Neuron (in vitro differentiated cells): ENCODE data around the gene HARS2.
"Not testable (repeated sequence)": the region's sequence is repeated elsewhere in the genome, so short reads cannot be mapped to it uniquely, and the experiment has no call there.

Source experiments
- H2AFZ ChIP-seq: one replicate; pipeline ENCODE4 v1.6.1; 2013; ENCODE audit warnings: low read depth, mild to moderate bottlenecking, inconsistent platforms, low read length, moderate library complexity
- H3K27me3 ChIP-seq: one replicate; pipeline ENCODE4 v1.6.1; 2013; ENCODE audit warnings: low read length; ENCODE audit not compliant: insufficient read depth
- H3K36me3 ChIP-seq: one replicate; pipeline ENCODE4 v1.6.1; 2013; ENCODE audit warnings: low read length; ENCODE audit not compliant: insufficient read depth
- H3K4me1 ChIP-seq: one replicate; pipeline ENCODE4 v1.6.1; 2013; ENCODE audit warnings: low read length; ENCODE audit not compliant: insufficient read depth
- H3K4me3 ChIP-seq: 2 replicates; pipeline ENCODE4 v1.5.1; 2013; ENCODE audit warnings: mild to moderate bottlenecking, low read length, moderate library complexity
- H3K9me3 ChIP-seq: one replicate; pipeline ENCODE4 v1.6.1; 2013; ENCODE audit warnings: low read length

Gene HARS2

GRCh38 chr5:140690941-140691924, at the start of gene HARS2, which contains the start of gene HARS1:
Gene HARS2, plus strand, starts transcription at chr5:140691455. Its CDS starts 194 bp downstream, at chr5:140691649.
Gene HARS1, minus strand, starts transcription at chr5:140691370. Its CDS starts 66 bp downstream, at chr5:140691304.
- no peaks in the 10 kb centered on the region for H3K27me3 ChIP-seq
- H3K4me3 ChIP-seq = peak within 1 kb of the TSS; percentile 63
- H3K4me1 ChIP-seq = peaks cover 12% of the 10 kb centered on the region
- peak within 1 kb of the TSS; percentile 76 for H2AFZ ChIP-seq
- H3K9me3 ChIP-seq = no peaks in the 10 kb centered on the region
- H3K36me3 ChIP-seq = peaks cover 48% of the 10 kb centered on the region

GRCh38 chr5:140641716-140642115, 49.5 kb upstream of the HARS2 start:
- H3K27me3 ChIP-seq = no peaks in the 10 kb centered on the region

GRCh38 chr5:140642718-140643117, 48.5 kb upstream of the HARS2 start:
- Histone ChIP-seq H3K9me3 (no peaks in the 10 kb centered on the region), H3K27me3 (no peaks in the 10 kb centered on the region), H3K4me1 (peaks cover 14% of the 10 kb centered on the region), H3K4me3 (no peak overlapping the region), H3K36me3 (peaks cover 32% of the 10 kb centered on the region), H2AFZ (no peak overlapping the region)

More at GRCh38 chr5:140641716-140642115, 49.5 kb upstream of the HARS2 start:
- no peak overlapping the region for H3K4me3 ChIP-seq
- peaks cover 11% of the 10 kb centered on the region for H3K4me1 ChIP-seq
- no peaks in the 10 kb centered on the region for H3K9me3 ChIP-seq
- H3K36me3 ChIP-seq = peaks cover 32% of the 10 kb centered on the region
- no peak overlapping the region for H2AFZ ChIP-seq

- Histone ChIP-seq H3K36me3 (peaks cover 56% of the 10 kb centered on the region), H3K4me3 (peak overlapping the region; percentile 87), H3K9me3 (no peaks in the 10 kb centered on the region), H2AFZ (no peak overlapping the region), H3K27me3 (no peaks in the 10 kb centered on the region), H3K4me1 (peaks cover 14% of the 10 kb centered on the region)
These were observed 44.2 kb upstream of the HARS2 start for GRCh38 chr5:140647042-140647419.

- no peaks in the 10 kb centered on the region for H3K27me3 ChIP-seq
- H3K9me3 ChIP-seq = no peaks in the 10 kb centered on the region
- no peak overlapping the region for H3K4me3 ChIP-seq
- H3K4me1 ChIP-seq = peaks cover under 1% of the 10 kb centered on the region
- peaks cover 88% of the 10 kb centered on the region for H3K36me3 ChIP-seq
- no peak overlapping the region for H2AFZ ChIP-seq
These were observed 32.4 kb upstream of the HARS2 start for GRCh38 chr5:140658870-140659269.

- H3K9me3 ChIP-seq, H2AFZ ChIP-seq, H3K4me1 ChIP-seq, H3K4me3 ChIP-seq, H3K27me3 ChIP-seq: not testable (repeated sequence)
- peaks cover 73% of the 10 kb centered on the region for H3K36me3 ChIP-seq
These were observed 30.9 kb upstream of the HARS2 start for GRCh38 chr5:140660371-140660770.

GRCh38 chr5:140664030-140664358, 27.3 kb upstream of the HARS2 start:
- peaks cover 61% of the 10 kb centered on the region for H3K36me3 ChIP-seq
- H3K4me3 ChIP-seq = peak overlapping the region; percentile 63
- H3K9me3 ChIP-seq = no peaks in the 10 kb centered on the region
- no peaks in the 10 kb centered on the region for H3K27me3 ChIP-seq
- peak overlapping the region; percentile 44 for H2AFZ ChIP-seq
- H3K4me1 ChIP-seq = peaks cover 9% of the 10 kb centered on the region

GRCh38 chr5:140664359-140665119, 26.7 kb upstream of the HARS2 start, which contains the start of gene WDR55:
Gene WDR55, plus strand, starts transcription at chr5:140664904. Its CDS starts 9 bp downstream, at chr5:140664913.
- peak within 1 kb of the TSS; percentile 44 for H2AFZ ChIP-seq
- peak within 1 kb of the TSS; percentile 63 for H3K4me3 ChIP-seq
- peaks cover 9% of the 10 kb centered on the region for H3K4me1 ChIP-seq
- H3K27me3 ChIP-seq = no peaks in the 10 kb centered on the region
- H3K36me3 ChIP-seq = peaks cover 61% of the 10 kb centered on the region
- H3K9me3 ChIP-seq = no peaks in the 10 kb centered on the region

GRCh38 chr5:140671035-140671434, 20.2 kb upstream of the HARS2 start:
- not testable (repeated sequence) for H3K4me3 ChIP-seq, H3K4me1 ChIP-seq, H3K9me3 ChIP-seq, H3K27me3 ChIP-seq, H2AFZ ChIP-seq
- peaks cover 80% of the 10 kb centered on the region for H3K36me3 ChIP-seq

- H2AFZ ChIP-seq = no peak overlapping the region
- H3K36me3 ChIP-seq = peaks cover 85% of the 10 kb centered on the region
- H3K4me3 ChIP-seq = no peak overlapping the region
- no peaks in the 10 kb centered on the region for H3K9me3 ChIP-seq
- H3K27me3 ChIP-seq = no peaks in the 10 kb centered on the region
- H3K4me1 ChIP-seq = no peaks in the 10 kb centered on the region
These were observed 19.7 kb upstream of the HARS2 start for GRCh38 chr5:140671472-140672125.

GRCh38 chr5:140672455-140673186, 18.6 kb upstream of the HARS2 start:
- Histone ChIP-seq H3K9me3 (no peaks in the 10 kb centered on the region), H3K27me3 (no peaks in the 10 kb centered on the region), H2AFZ (no peak overlapping the region), H3K4me1 (no peaks in the 10 kb centered on the region), H3K36me3 (peaks cover 86% of the 10 kb centered on the region), H3K4me3 (no peak overlapping the region)

GRCh38 chr5:140673187-140673976, 17.9 kb upstream of the HARS2 start, which contains the start of gene DND1:
Gene DND1, minus strand, starts transcription at chr5:140673576. Its CDS starts 34 bp downstream, at chr5:140673542.
- no peaks in the 10 kb centered on the region for H3K4me1 ChIP-seq
- H3K4me3 ChIP-seq = no peak within 1 kb of the TSS
- no peaks in the 10 kb centered on the region for H3K27me3 ChIP-seq
- H3K36me3 ChIP-seq = peaks cover 85% of the 10 kb centered on the region
- no peaks in the 10 kb centered on the region for H3K9me3 ChIP-seq
- H2AFZ ChIP-seq = no peak within 1 kb of the TSS
